Measurements from ENCODE around the gene FOXP2. TPM values are rescaled to one million over a fixed set of nuclear protein-coding genes. Genes with fewer than 3 reads are reported as not detected.

The FOXP2 gene
- total and polyA plus RNA-seq, 9 of the 15 experiments (the other 6 are each of a cell fraction or from before 2014, with no cell fraction given) = not detected

DNA sequence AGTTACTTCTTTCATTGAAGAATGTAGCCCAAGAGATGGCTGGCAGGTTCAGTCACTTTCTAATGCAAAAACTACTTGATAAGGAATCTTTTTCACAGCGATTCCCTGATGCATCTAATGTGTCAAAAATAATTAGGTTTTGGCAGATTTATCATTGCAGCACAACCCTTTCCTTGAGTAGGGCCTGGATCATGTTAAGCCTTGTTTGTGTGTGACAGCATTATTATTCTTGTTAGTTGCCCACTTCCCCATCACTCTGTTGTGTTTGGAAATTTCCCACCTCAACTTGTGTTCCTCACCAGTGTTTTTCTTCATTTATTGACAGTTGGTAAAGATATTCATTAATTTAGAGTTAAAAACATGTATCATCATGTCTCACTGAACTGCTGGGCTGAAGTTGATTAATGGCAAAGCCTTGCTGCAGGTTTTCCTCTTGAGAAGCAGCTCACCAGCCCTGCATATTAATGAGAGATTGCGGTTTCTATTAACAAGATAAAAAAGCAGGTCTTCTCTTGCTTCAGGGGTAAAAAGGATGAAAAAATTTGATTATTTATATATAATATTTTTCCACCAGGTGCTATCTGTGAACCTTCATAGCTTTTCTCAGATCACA is 273.9 kb downstream of the FOXP2 start (continued):
- TF ChIP-seq ZNF3 (CRISPR knock-in tag; IDR thresholded peaks at IDR 0.05) (no peak), MBD1 (CRISPR knock-in tag; IDR thresholded peaks at IDR 0.05) (no peak), PHF21A (IDR thresholded peaks at IDR 0.05; ENCODE audit: borderline replicate concordance, low read depth) (no peak)

- no TSS peak for BruUV-seq (replicated peaks)
- ATAC-seq = no peak
- no peaks in the 10 kb centered on the region for H3K36me3 ChIP-seq (ENCODE audit: control insufficient read depth, insufficient read depth, low read length)
- intact Hi-C loops (cut with micrococcal nuclease) = no loop called here
- no peak for FAIRE-seq
- H4K20me1 ChIP-seq (replicated peaks; ENCODE audit: control insufficient read depth, insufficient read depth, low read length) = no peaks in the 10 kb centered on the region
- H3K27me3 ChIP-seq (ENCODE audit: control insufficient read depth in 2 of 2, insufficient read depth in 2 of 2, low read length in 2 of 2) = no peaks in the 10 kb centered on the region
- H2AFZ ChIP-seq (ENCODE audit: low read depth, low read length) = no peak overlapping the region
- 1% methylated on average over 3 of the region's 3 CpGs for WGBS (ENCODE audit: insufficient coverage, low coverage, missing lambda C conversion rate)
- H3K79me2 ChIP-seq (ENCODE audit: control insufficient read depth, insufficient read depth, low read length) = no peaks in the 10 kb centered on the region
- H3K4me2 ChIP-seq (ENCODE audit: insufficient read depth, low read length) = no peak overlapping the region
- H3K9ac ChIP-seq (ENCODE audit: insufficient read depth in 1 of 2, low read depth in 2 of 2, low read length in 2 of 2) = no peak overlapping the region
- ChIA-PET CTCF (ENCODE audit: low intra/inter-chr PET ratio) (no interaction called here), POLR2A (no interaction called here)
- H3K4me3 ChIP-seq = no peak overlapping the region
- H3K27ac ChIP-seq (ENCODE audit: extremely low read depth, low read depth, low read length) = no peak overlapping the region
- in situ Hi-C loops (cut with MboI) = no loop called here
- no peaks in the 10 kb centered on the region for H3K4me1 ChIP-seq (replicated peaks in 1 of 2; ENCODE audit: control insufficient read depth in 2 of 2, insufficient read depth in 2 of 2, low read length in 2 of 2)
- TF ChIP-seq PHB (CRISPR knock-in tag; IDR thresholded peaks at IDR 0.05) (no peak), CBX3 (IDR thresholded peaks at IDR 0.05; ENCODE audit: borderline replicate concordance in 1 of 2, low read length in 2 of 2) (no peak), NCOA4 (IDR thresholded peaks at IDR 0.05; ENCODE audit: partially characterized antibody) (no peak), ZBTB17 (CRISPR knock-in tag; IDR thresholded peaks at IDR 0.05) (no peak), ZNF3 (CRISPR knock-in tag; IDR thresholded peaks at IDR 0.05) (no peak), ARHGAP35 (IDR thresholded peaks at IDR 0.05; ENCODE audit: partially characterized antibody) (no peak), STAG1 (CRISPR knock-in tag; IDR thresholded peaks at IDR 0.05; ENCODE audit: borderline replicate concordance) (no peak), TRIM28 (IDR thresholded peaks at IDR 0.05) (no peak), SLC30A9 (CRISPR knock-in tag; IDR thresholded peaks at IDR 0.05) (no peak), DDX20 (tag; IDR thresholded peaks at IDR 0.05; ENCODE audit: low read depth) (no peak)
- H3K9me1 ChIP-seq (ENCODE audit: control insufficient read depth, insufficient read depth, low read length) = no peaks in the 10 kb centered on the region
- no peaks in the 10 kb centered on the region for H3K9me3 ChIP-seq (replicated peaks; ENCODE audit: control insufficient read depth, insufficient read depth, low read depth, low read length)
- no peak for DNase-seq (ENCODE audit: extremely low read depth in 1 of 4, low spot score in 3 of 4)
Measured at GRCh38 chr7:114689406-114689805, 274.8 kb downstream of the FOXP2 start.
